Duodenal mucosa (tissue), 2 donors: Measurements from ENCODE around the gene SLC6A11.

Experiments
- H3K27ac ChIP-seq: one replicate; pipeline ENCODE4 v1.7.0; 2013; ENCODE audit warnings: low read depth, low read length
- H3K27me3 ChIP-seq, 2 donors: one replicate each; pipeline ENCODE4 v1.7.0; 2013; ENCODE audit warnings: low read length in 2 of 2, control low read depth in 1 of 2; ENCODE audit not compliant: insufficient read depth in 2 of 2, control insufficient read depth in 1 of 2
- H3K36me3 ChIP-seq, 2 donors: one replicate each; pipeline ENCODE4 v1.7.0; 2013; ENCODE audit warnings: low read length in 2 of 2, control low read depth in 1 of 2; ENCODE audit not compliant: insufficient read depth in 2 of 2, control insufficient read depth in 1 of 2
- H3K4me1 ChIP-seq, 2 donors: one replicate each; pipeline ENCODE4 v1.7.0; 2013; ENCODE audit warnings: low read length in 2 of 2, control low read depth in 1 of 2; ENCODE audit not compliant: insufficient read depth in 2 of 2, control insufficient read depth in 1 of 2
- H3K4me3 ChIP-seq, 2 donors: one replicate each; pipeline ENCODE4 v1.7.0; 2013; ENCODE audit warnings: low read length in 2 of 2, low read depth in 1 of 2
- H3K9ac ChIP-seq, 2 donors: one replicate each; pipeline ENCODE4 v1.7.0; 2013; ENCODE audit warnings: low read length in 2 of 2, low read depth in 1 of 2
- H3K9me3 ChIP-seq, 2 donors: one replicate each; pipeline ENCODE4 v1.7.0; 2013; ENCODE audit warnings: low read length in 2 of 2, control low read depth in 1 of 2; ENCODE audit not compliant: control insufficient read depth in 1 of 2

The SLC6A11 gene

DNA sequence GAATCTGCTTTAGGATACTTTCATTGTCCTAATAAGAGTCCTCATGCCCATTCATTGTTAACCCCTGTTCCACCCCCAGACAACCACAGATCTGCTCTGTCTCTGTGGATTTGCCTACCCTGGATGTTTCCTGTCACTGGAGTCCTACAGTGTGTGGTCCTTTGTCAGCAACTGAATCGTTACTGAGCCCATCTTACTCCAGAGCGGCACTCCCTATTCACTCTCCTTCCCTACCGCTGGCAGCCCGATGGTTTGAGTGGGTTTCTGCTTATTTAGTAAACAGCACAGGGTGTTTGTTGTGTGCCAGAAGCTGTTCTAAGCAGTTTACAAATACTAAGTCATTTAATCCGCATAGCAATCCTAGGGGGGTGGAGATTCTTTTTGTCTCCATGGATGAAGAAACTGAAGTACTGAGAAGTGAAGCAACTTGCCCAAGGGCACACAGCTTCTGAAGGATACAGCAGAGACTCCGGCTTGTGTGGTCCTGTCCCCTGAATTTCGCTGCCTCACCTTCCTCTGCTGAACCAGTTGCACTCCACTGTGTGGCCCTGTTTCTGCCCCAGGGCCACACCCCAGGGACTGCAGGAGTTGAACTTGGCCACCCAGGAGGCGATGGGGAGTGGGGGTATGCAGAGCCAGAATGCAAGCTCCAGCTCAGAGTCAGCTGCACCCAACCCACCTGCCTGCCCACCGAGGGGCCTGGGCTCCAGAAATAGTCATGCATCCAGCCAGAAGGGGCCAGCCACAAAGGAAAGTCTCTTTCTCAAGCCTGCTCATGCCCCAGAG lies 120.0 kb downstream of the SLC6A11 start:
- Histone ChIP-seq H3K36me3 (no peaks in the 10 kb centered on the region), H3K27me3 (no peaks in the 10 kb centered on the region), H3K4me1 (no peaks in the 10 kb centered on the region), H3K9ac (no peak overlapping the region), H3K4me3 (no peak overlapping the region), H3K9me3 (no peaks in the 10 kb centered on the region), H3K27ac (no peak overlapping the region)

DNA sequence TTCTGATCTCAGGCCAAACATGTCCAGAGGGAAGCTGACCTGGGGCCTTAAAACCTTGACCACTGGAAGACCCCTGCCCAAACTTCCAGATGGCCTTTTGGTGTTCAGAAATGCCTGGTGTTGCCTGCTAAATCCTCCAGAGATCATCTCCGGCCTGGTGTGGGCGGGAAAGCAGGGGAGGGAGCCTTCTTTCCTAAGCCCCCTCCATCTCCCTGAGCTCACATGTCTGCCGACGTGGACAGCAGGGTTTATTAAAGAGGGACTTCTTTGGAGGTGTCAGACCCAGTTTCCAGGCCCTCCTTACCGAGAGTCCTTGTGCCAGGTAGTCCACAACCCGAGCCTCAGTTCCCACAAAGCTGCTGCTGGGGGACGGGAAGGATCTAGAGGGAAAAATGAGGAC lies 120.7 kb downstream of the SLC6A11 start:
- Histone ChIP-seq H3K4me3 (no peak overlapping the region), H3K4me1 (no peaks in the 10 kb centered on the region), H3K27me3 (no peaks in the 10 kb centered on the region), H3K9ac (no peak overlapping the region), H3K9me3 (no peaks in the 10 kb centered on the region), H3K27ac (no peak overlapping the region), H3K36me3 (no peaks in the 10 kb centered on the region)

GRCh38 chr3:10937141-10937825 lies 121.3 kb downstream of the SLC6A11 start:
- Histone ChIP-seq H3K9ac (no peak overlapping the region), H3K27ac (no peak overlapping the region), H3K4me1 (no peaks in the 10 kb centered on the region), H3K36me3 (no peaks in the 10 kb centered on the region), H3K27me3 (no peaks in the 10 kb centered on the region), H3K9me3 (peaks cover 0 to 4% of the 10 kb centered on the region in 2 donors), H3K4me3 (no peak overlapping the region)

DNA sequence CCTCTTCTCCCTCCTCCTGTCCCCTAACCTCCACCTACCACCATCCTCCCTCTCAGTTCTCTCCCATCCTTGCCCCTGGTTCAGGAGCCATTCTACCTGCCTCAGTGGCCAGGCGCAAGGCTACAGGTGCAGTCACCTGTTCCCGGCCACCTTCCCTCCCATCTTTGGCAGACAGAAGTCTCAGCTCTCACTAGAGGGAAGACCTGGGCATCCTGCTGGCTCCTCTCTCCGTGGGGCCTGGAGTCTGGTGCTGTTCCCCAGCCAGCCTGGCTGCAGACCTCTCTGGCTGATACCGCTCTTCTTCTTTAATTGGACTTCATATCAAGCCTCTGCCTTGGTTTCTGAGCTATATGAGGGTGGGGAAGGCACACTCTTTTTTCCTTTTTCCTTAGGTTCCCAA lies 123.5 kb downstream of the SLC6A11 start:
- H3K4me3 ChIP-seq, result no peak overlapping the region
- no peaks in the 10 kb centered on the region for H3K36me3 ChIP-seq
- no peak overlapping the region for H3K27ac ChIP-seq
- H3K9me3 ChIP-seq, result peaks cover 0 to 5% of the 10 kb centered on the region in 2 donors
- H3K4me1 ChIP-seq, result no peaks in the 10 kb centered on the region
- no peak overlapping the region for H3K9ac ChIP-seq
- H3K27me3 ChIP-seq, result no peaks in the 10 kb centered on the region

- Histone ChIP-seq H3K36me3 (no peaks in the 10 kb centered on the region), H3K9me3 (peaks cover 0 to 5% of the 10 kb centered on the region in 2 donors)
Measured at GRCh38 chr3:10940106-10940505, 124.1 kb downstream of the SLC6A11 start.

GRCh38 chr3:10941972-10942371 lies 125.9 kb downstream of the SLC6A11 start:
- Histone ChIP-seq H3K36me3 (no peaks in the 10 kb centered on the region), H3K4me3 (no peak overlapping the region), H3K4me1 (no peaks in the 10 kb centered on the region), H3K27ac (no peak overlapping the region), H3K9ac (no peak overlapping the region), H3K9me3 (peaks cover 0 to 5% of the 10 kb centered on the region in 2 donors), H3K27me3 (peaks cover 0 to 4% of the 10 kb centered on the region in 2 donors)

More at GRCh38 chr3:10940106-10940505, 124.1 kb downstream of the SLC6A11 start:
- Histone ChIP-seq H3K27me3 (no peaks in the 10 kb centered on the region), H3K4me1 (no peaks in the 10 kb centered on the region), H3K9ac (no peak overlapping the region), H3K4me3 (no peak overlapping the region), H3K27ac (no peak overlapping the region)

- Histone ChIP-seq H3K36me3 (no peaks in the 10 kb centered on the region), H3K4me3 (no peak overlapping the region), H3K27me3 (peaks cover 0 to 4% of the 10 kb centered on the region in 2 donors), H3K9me3 (peaks cover 0 to 5% of the 10 kb centered on the region in 2 donors), H3K4me1 (no peaks in the 10 kb centered on the region), H3K9ac (no peak overlapping the region), H3K27ac (no peak overlapping the region)
Measured at GRCh38 chr3:10942690-10943205, 126.7 kb downstream of the SLC6A11 start.

DNA sequence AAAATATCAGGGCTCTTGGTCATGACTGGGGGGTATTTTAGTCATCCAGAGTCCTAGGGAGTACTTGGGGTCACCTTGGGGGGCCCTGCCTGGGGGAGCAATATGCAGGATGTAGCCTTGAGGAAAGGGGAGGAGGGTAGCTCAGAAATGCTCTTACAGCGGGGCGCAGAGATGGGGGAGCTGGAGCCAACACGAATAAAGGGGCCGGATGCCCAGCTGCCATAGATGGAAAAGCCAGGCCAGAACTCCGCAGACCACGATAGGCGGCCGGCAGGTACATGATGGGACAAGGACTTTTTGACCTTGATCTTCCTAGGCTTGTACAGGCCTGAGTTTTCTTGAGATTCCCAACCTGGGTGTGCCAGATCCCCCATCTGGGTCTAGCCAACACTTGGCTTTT lies 128.8 kb downstream of the SLC6A11 start:
- H3K27ac ChIP-seq, result no peak overlapping the region
- peaks cover 0 to 4% of the 10 kb centered on the region in 2 donors for H3K27me3 ChIP-seq
- H3K4me1 ChIP-seq, result no peaks in the 10 kb centered on the region
- no peak overlapping the region for H3K9ac ChIP-seq
- H3K9me3 ChIP-seq, result peaks cover 0 to 5% of the 10 kb centered on the region in 2 donors
- H3K4me3 ChIP-seq, result no peak overlapping the region
- no peaks in the 10 kb centered on the region for H3K36me3 ChIP-seq

- Histone ChIP-seq H3K27ac (no peak overlapping the region), H3K9me3 (peaks cover 0 to 5% of the 10 kb centered on the region in 2 donors), H3K27me3 (peaks cover 0 to 4% of the 10 kb centered on the region in 2 donors), H3K36me3 (no peaks in the 10 kb centered on the region), H3K4me1 (no peaks in the 10 kb centered on the region), H3K4me3 (no peak overlapping the region), H3K9ac (no peak overlapping the region)
Measured at GRCh38 chr3:10945683-10946287, 129.8 kb downstream of the SLC6A11 start.

- no peaks in the 10 kb centered on the region for H3K4me1 ChIP-seq
- H3K27ac ChIP-seq, result no peak overlapping the region
- peaks cover 0 to 5% of the 10 kb centered on the region in 2 donors for H3K9me3 ChIP-seq
- H3K27me3 ChIP-seq, result peaks cover 0 to 4% of the 10 kb centered on the region in 2 donors
- H3K9ac ChIP-seq, result no peak overlapping the region
- H3K36me3 ChIP-seq, result no peaks in the 10 kb centered on the region
- no peak overlapping the region for H3K4me3 ChIP-seq
Measured at GRCh38 chr3:10946526-10946925, 130.5 kb downstream of the SLC6A11 start.
